ENCODE measurements around the gene SRCAP.

GRCh38 chr16:30700971-30701370 lies 2.0 kb downstream of the SRCAP start:
- no peak for TF ChIP-seq TP53 (CRISPR knock-in tag; IDR thresholded peaks at IDR 0.05)
- TF ChIP-seq CTCF (IDR thresholded peaks at IDR 0.05) = no peak
- no peak for TF ChIP-seq SP1 (CRISPR knock-in tag; conservative IDR thresholded peaks at IDR 0.05)
- TF ChIP-seq FOXP4 (CRISPR knock-in tag; IDR thresholded peaks at IDR 0.05) = no peak
- TF ChIP-seq AFF4 (CRISPR knock-in tag; IDR thresholded peaks at IDR 0.05; ENCODE audit: borderline replicate concordance) = no peak
- no peak for TF ChIP-seq NR2C2 (CRISPR knock-in tag; IDR thresholded peaks at IDR 0.05)
- no peak for TF ChIP-seq NFYB (CRISPR knock-in tag; conservative IDR thresholded peaks at IDR 0.05; ENCODE audit: low read depth)
- TF ChIP-seq ELF4 (CRISPR knock-in tag; IDR thresholded peaks at IDR 0.05; ENCODE audit: low read depth) = no peak
- no peak for TF ChIP-seq ZBTB21 (CRISPR knock-in tag; IDR thresholded peaks at IDR 0.05; ENCODE audit: borderline replicate concordance)

Data from WTC11 (cell line).